Kidney (tissue), 14 donors: ENCODE results near the gene PFDN1. TPM values are rescaled to one million over a fixed set of nuclear protein-coding genes. Genes with fewer than 3 reads are reported as not detected.

Experiments used
- DNase-seq, 5 donors: peaks; one replicate each; pipeline ENCODE4 v3.0.0-alpha.2; 2013 to 2020
- FAIRE-seq: peaks from 2 replicates; lab custom pipeline; 2012; peaks lifted over from hg19 to GRCh38; lab: Jason Lieb, UNC
- H3K27ac ChIP-seq, 2 donors: one replicate each; pipeline ENCODE4 v1.7.0; 2013; ENCODE audit warnings: low read depth in 2 of 2, low read length in 2 of 2, inconsistent platforms in 1 of 2
- H3K27me3 ChIP-seq: one replicate; pipeline ENCODE4 v1.7.1; 2013; ENCODE audit warnings: low read length, inconsistent platforms; ENCODE audit not compliant: control insufficient read depth, insufficient read depth
- H3K36me3 ChIP-seq, 3 donors: one replicate each; pipeline versions ENCODE4 v1.7.0 to v1.7.1; 2013; ENCODE audit warnings: low read length in 3 of 3, control low read depth in 1 of 3, inconsistent platforms in 1 of 3; ENCODE audit not compliant: insufficient read depth in 3 of 3, control insufficient read depth in 2 of 3
- H3K4me1 ChIP-seq, 3 donors: one replicate each; pipeline versions ENCODE4 v1.7.0 to v1.7.1; 2013; ENCODE audit warnings: low read length in 3 of 3, inconsistent platforms in 1 of 3, low read depth in 1 of 3; ENCODE audit not compliant: control insufficient read depth in 2 of 3, insufficient read depth in 2 of 3
- H3K4me3 ChIP-seq, 3 donors: one replicate each; pipeline versions ENCODE4 v1.7.0 to v1.8.1; 2013; ENCODE audit warnings: low read length in 3 of 3, control low read depth in 1 of 3, inconsistent platforms in 1 of 3
- H3K9ac ChIP-seq, 3 donors: one replicate each; pipeline versions ENCODE4 v1.7.0 to v1.7.1; 2013; ENCODE audit warnings: low read length in 3 of 3, control low read depth in 1 of 3, inconsistent platforms in 1 of 3
- H3K9me3 ChIP-seq, 3 donors: one replicate each; pipeline versions ENCODE4 v1.7.0 to v1.7.1; 2013; ENCODE audit warnings: low read length in 3 of 3, control low read depth in 1 of 3, inconsistent platforms in 1 of 3; ENCODE audit not compliant: control insufficient read depth in 2 of 3, insufficient read depth in 1 of 3
- intact Hi-C: fragments of 100-400 bp; cut with DNase I; formaldehyde crosslinking; loops from one replicate; pipeline ENCODE4 v1.11.1; 2022
- polyA plus RNA-seq: library from polyadenylated mRNA; stranded (reverse); fragments of 350-450 nt; fragmentation: Illumina TruSeq; extraction: RNeasy Lipid Tissue Mini Kit (QIAGEN cat#74804); gene quantifications from one replicate; pipeline ENCODE4 v1.2.3, GENCODE V29; 2014; ENCODE audit warnings: low read depth, low replicate concordance; ENCODE audit not compliant: insufficient read depth
- total RNA-seq: library from RNA; stranded (reverse); fragmentation: NEBNext Ultra II Directional; extraction: Animal tissue kit (Norgen Biotek cat#: 25700); gene quantifications from one replicate; pipeline ENCODE4 v1.2.1, GENCODE V29; 2021
- TF ChIP-seq, protein P1 (sequence below): IDR thresholded peaks from 3 replicates; pipeline ENCODE4 v1.5.1; 2012; ENCODE audit warnings: mild to moderate bottlenecking, moderate library complexity, borderline replicate concordance; ENCODE audit not compliant: insufficient read depth; ENCODE audit errors: extremely low read depth
- donor health status: control.
- donor health status: control.
- donor health status: control.
- donor health status: control.
- donor health status: control.
- donor health status: DM: yes; HTN: yes; CAD: no.
- donor health status: Normal renal cell carcinoma (clear cell type).

PFDN1 gene
- total and polyA plus RNA-seq, 2 donors from 2014 or later, result 48.9 to 85.8 TPM

DNA sequence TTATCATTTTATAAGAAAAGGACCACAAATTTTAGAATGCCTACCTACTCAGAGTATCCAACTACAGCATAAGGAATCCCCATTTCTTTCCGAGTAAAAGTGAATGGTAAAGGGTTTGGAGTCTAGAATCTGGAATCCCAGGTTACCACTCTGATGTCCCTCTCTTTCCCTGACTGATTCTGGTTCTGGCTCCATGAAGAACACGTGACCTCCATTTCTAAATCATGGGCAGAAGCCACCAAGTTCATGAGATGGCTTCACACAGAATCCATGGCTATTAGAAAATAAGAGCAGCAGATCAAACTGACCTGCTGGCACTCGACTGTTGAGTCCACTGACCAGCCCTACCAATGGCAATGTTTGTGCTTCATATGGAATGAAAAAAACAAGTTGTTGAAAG, 40.7 kb downstream of the PFDN1 start:
- no peak overlapping the region for H3K4me3 ChIP-seq
- intact Hi-C loops, result no loop called here
- H3K27ac ChIP-seq, result peak overlapping the region; percentile 66 to 85
- no peaks in the 10 kb centered on the region for H3K36me3 ChIP-seq
- H3K9me3 ChIP-seq, result peaks cover 0 to 3% (median 0%) of the 10 kb centered on the region in 3 donors
- FAIRE-seq (no peak), DNase-seq (no peak)
- H3K4me1 ChIP-seq, result peaks cover 0 to 22% (median 9%) of the 10 kb centered on the region in 3 donors
- TF ChIP-seq, protein P1, sequence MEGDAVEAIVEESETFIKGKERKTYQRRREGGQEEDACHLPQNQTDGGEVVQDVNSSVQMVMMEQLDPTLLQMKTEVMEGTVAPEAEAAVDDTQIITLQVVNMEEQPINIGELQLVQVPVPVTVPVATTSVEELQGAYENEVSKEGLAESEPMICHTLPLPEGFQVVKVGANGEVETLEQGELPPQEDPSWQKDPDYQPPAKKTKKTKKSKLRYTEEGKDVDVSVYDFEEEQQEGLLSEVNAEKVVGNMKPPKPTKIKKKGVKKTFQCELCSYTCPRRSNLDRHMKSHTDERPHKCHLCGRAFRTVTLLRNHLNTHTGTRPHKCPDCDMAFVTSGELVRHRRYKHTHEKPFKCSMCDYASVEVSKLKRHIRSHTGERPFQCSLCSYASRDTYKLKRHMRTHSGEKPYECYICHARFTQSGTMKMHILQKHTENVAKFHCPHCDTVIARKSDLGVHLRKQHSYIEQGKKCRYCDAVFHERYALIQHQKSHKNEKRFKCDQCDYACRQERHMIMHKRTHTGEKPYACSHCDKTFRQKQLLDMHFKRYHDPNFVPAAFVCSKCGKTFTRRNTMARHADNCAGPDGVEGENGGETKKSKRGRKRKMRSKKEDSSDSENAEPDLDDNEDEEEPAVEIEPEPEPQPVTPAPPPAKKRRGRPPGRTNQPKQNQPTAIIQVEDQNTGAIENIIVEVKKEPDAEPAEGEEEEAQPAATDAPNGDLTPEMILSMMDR, result no peak
- peak overlapping the region in 1 of 3 donors; percentile 43 for H3K9ac ChIP-seq
- no peaks in the 10 kb centered on the region for H3K27me3 ChIP-seq

- H3K9ac ChIP-seq, result peak overlapping the region in 1 of 3 donors; percentile 63
- intact Hi-C loops, result no loop called here
- DNase-seq, result peak in 3 of 5 donors; percentile 34 to 86 (median 57)
- H3K4me1 ChIP-seq, result peaks cover 0 to 18% (median 4%) of the 10 kb centered on the region in 3 donors
- peak; percentile 32 for FAIRE-seq
- peaks cover 0 to 3% (median 0%) of the 10 kb centered on the region in 3 donors for H3K9me3 ChIP-seq
- H3K27ac ChIP-seq, result peak overlapping the region; percentile 66 to 85
- H3K27me3 ChIP-seq, result no peaks in the 10 kb centered on the region
- H3K36me3 ChIP-seq, result no peaks in the 10 kb centered on the region
- TF ChIP-seq, protein P1, result no peak
- peak overlapping the region in 2 of 3 donors; percentile 31 to 34 for H3K4me3 ChIP-seq
Measured at GRCh38 chr5:140261403-140262171, 41.3 kb downstream of the PFDN1 start.

GRCh38 chr5:140260089-140260656, 42.7 kb downstream of the PFDN1 start:
- no peak for FAIRE-seq

More at GRCh38 chr5:140260089-140260656, 42.7 kb downstream of the PFDN1 start:
- TF ChIP-seq, protein P1, result no peak
- Histone ChIP-seq H3K9me3 (peaks cover 0 to 3% (median 0%) of the 10 kb centered on the region in 3 donors), H3K4me1 (peaks cover 0 to 18% (median 3%) of the 10 kb centered on the region in 3 donors), H3K4me3 (no peak overlapping the region), H3K36me3 (no peaks in the 10 kb centered on the region), H3K27me3 (no peaks in the 10 kb centered on the region), H3K9ac (no peak overlapping the region), H3K27ac (peak overlapping the region in 1 of 2 donors; percentile 17)
- intact Hi-C loops, result no loop called here
- DNase-seq, result no peak
